Body of pancreas (tissue), 4 donors: ENCODE results near the gene CCL22. TPM values are rescaled to one million over a fixed set of nuclear protein-coding genes. Genes with fewer than 3 reads are reported as not detected.

ENCODE experiments used
- ATAC-seq: fragments of 150-250 bp; one replicate; pipeline ENCODE4 v1.9.1; 2016
- DNase-seq, 4 donors: peaks; one replicate each; pipeline ENCODE4 v3.0.0-alpha.2; 2019
- H3K27ac ChIP-seq, 4 donors: fragments of 200-600 bp; sonication (generic); 1 replicate in 3 of 4; 2 replicates in 1 of 4; pipeline versions ENCODE4 v1.5.1 to v1.6.1; 2016 to 2019; ENCODE audit warnings: mild to moderate bottlenecking in 1 of 4, mixed read lengths in 1 of 4, moderate library complexity in 1 of 4
- H3K27me3 ChIP-seq, 2 donors: fragments of 200-600 bp; sonication (generic); one replicate each; pipeline ENCODE4 v1.6.0; 2016; ENCODE audit warnings: mild to moderate bottlenecking in 1 of 2
- H3K36me3 ChIP-seq, 2 donors: fragments of 200-600 bp; sonication (generic); replicated peaks in 1 of 2; 2 replicates each; pipeline ENCODE4 v1.5.1; 2016; ENCODE audit warnings: low read depth in 2 of 2; ENCODE audit not compliant: insufficient read depth in 1 of 2
- H3K4me1 ChIP-seq: fragments of 200-600 bp; sonication (generic); one replicate; pipeline ENCODE4 v1.6.0; 2016
- H3K4me3 ChIP-seq, 2 donors: fragments of 200-600 bp; sonication (generic); 1 replicate in 1 of 2; 2 replicates in 1 of 2; pipeline ENCODE4 v1.5.1; 2016 to 2019
- H3K9me3 ChIP-seq, 3 donors: fragments of 200-600 bp; sonication (generic); 1 replicate in 2 of 3; 2 replicates in 1 of 3; pipeline ENCODE4 v1.5.1; 2016
- CTCF ChIP-seq, 7 experiments: fragments of 450-650 bp in 4 of 7; fragments of 200-600 bp in 3 of 7; sonication (generic) in 3 of 7; IDR thresholded peaks; one replicate each; pipeline ENCODE4 v1.5.1; 2016 to 2019; ENCODE audit warnings: antibody characterized with exemption in 7 of 7
- POLR2A ChIP-seq, 3 donors: fragments of 450-650 bp; IDR thresholded peaks; one replicate each; pipeline ENCODE4 v1.6.1; 2016; ENCODE audit warnings: antibody characterized with exemption in 3 of 3, mild to moderate bottlenecking in 2 of 3
- WGBS, 2 donors: methylation state at CpG; one replicate each; pipeline ENCODE4 v1.1.5; 2017; 5-methylcytosine and 5-hydroxymethylcytosine counted together
- intact Hi-C: fragments of 100-400 bp; cut with DNase I; formaldehyde crosslinking; loops from one replicate; pipeline ENCODE4 v1.15.1; 2023
- total RNA-seq, 2 donors: library from RNA; depleted of rRNA; stranded (reverse); fragments of >200 nt; gene quantifications; one replicate each; pipeline ENCODE4 v1.1.0, GENCODE V29; 2016

Gene CCL22
- total RNA-seq, 2 donors from 2014 or later: not detected

GRCh38 chr16:57316390-57317017 is 42.1 kb upstream of the CCL22 start:
- peak overlapping the region in 2 of 4 donors; percentile 24 for H3K27ac ChIP-seq
- no peak overlapping the region for H3K4me3 ChIP-seq
- H3K27me3 ChIP-seq: no peaks in the 10 kb centered on the region
- WGBS, 2 donors: 82 to 85% methylated on average over 3 of the region's 3 CpGs
- ATAC-seq: peak; percentile 43
- DNase-seq: peak in 1 of 4 donors; percentile 35
- no peak for TF ChIP-seq CTCF (IDR thresholded peaks at IDR 0.05)
- H3K4me1 ChIP-seq: peaks cover 17% of the 10 kb centered on the region
- H3K36me3 ChIP-seq: no peaks in the 10 kb centered on the region
- intact Hi-C loops: no loop called here
- no peaks in the 10 kb centered on the region for H3K9me3 ChIP-seq

GRCh38 chr16:57318240-57318970 is 40.2 kb upstream of the CCL22 start:
- no peaks in the 10 kb centered on the region for H3K36me3 ChIP-seq
- DNase-seq (no peak), ATAC-seq (no peak)
- H3K4me1 ChIP-seq: peaks cover 17% of the 10 kb centered on the region
- no peak overlapping the region for H3K27ac ChIP-seq
- no peaks in the 10 kb centered on the region for H3K9me3 ChIP-seq
- TF ChIP-seq POLR2A (IDR thresholded peaks at IDR 0.05) (no peak), CTCF (IDR thresholded peaks at IDR 0.05) (no peak)
- WGBS, 2 donors: 67 to 68% methylated on average over 12 to 13 of the region's 13 CpGs
- intact Hi-C loops: no loop called here
- no peaks in the 10 kb centered on the region for H3K27me3 ChIP-seq
- no peak overlapping the region for H3K4me3 ChIP-seq

- H3K27me3 ChIP-seq: no peaks in the 10 kb centered on the region
- peaks cover 7% of the 10 kb centered on the region for H3K4me1 ChIP-seq
- WGBS, 2 donors: 61 to 76% methylated on average over 2 of the region's 2 CpGs
- ATAC-seq (no peak), DNase-seq (no peak)
- no peaks in the 10 kb centered on the region for H3K36me3 ChIP-seq
- no peak overlapping the region for H3K4me3 ChIP-seq
- intact Hi-C loops: no loop called here
- no peaks in the 10 kb centered on the region for H3K9me3 ChIP-seq
- TF ChIP-seq CTCF (IDR thresholded peaks at IDR 0.05) (no peak), POLR2A (IDR thresholded peaks at IDR 0.05) (no peak)
- no peak overlapping the region for H3K27ac ChIP-seq
These were observed 38.9 kb upstream of the CCL22 start for GRCh38 chr16:57319646-57320045.

- Histone ChIP-seq H3K4me3 (no peak overlapping the region), H3K4me1 (no peaks in the 10 kb centered on the region), H3K36me3 (no peaks in the 10 kb centered on the region), H3K9me3 (no peaks in the 10 kb centered on the region), H3K27me3 (no peaks in the 10 kb centered on the region), H3K27ac (no peak overlapping the region)
- intact Hi-C loops: no loop called here
- no peak for TF ChIP-seq CTCF (IDR thresholded peaks at IDR 0.05)
- no peak for TF ChIP-seq POLR2A (IDR thresholded peaks at IDR 0.05)
- DNase-seq (no peak), ATAC-seq (no peak)
- WGBS, 2 donors: 57 to 74% methylated on average over 2 of the region's 2 CpGs
These were observed 33.8 kb upstream of the CCL22 start for GRCh38 chr16:57324749-57325148.

- H3K4me3 ChIP-seq: no peak overlapping the region
- no peaks in the 10 kb centered on the region for H3K4me1 ChIP-seq
- 64 to 75% methylated on average over 1 of the region's 1 CpG for WGBS, 2 donors
- H3K27me3 ChIP-seq: no peaks in the 10 kb centered on the region
- no peak for DNase-seq
- TF ChIP-seq CTCF (IDR thresholded peaks at IDR 0.05) (no peak), POLR2A (IDR thresholded peaks at IDR 0.05) (no peak)
- ATAC-seq: no peak
- no peaks in the 10 kb centered on the region for H3K9me3 ChIP-seq
- intact Hi-C loops: no loop called here
- no peak overlapping the region for H3K27ac ChIP-seq
- no peaks in the 10 kb centered on the region for H3K36me3 ChIP-seq
These were observed 33.1 kb upstream of the CCL22 start for GRCh38 chr16:57325458-57325857.
